Hematopoietic multipotent progenitor cell treated with erythropoietin and hydrocortisone succinate and interleukin-3 and kit ligand, for 6 days (in vitro differentiated cells): Measurements from ENCODE around the gene CTU2.

Source experiments
- DNase-seq: peaks from one replicate; pipeline ENCODE4 v3.0.0-alpha.2; 2015

The CTU2 gene

GRCh38 chr16:88732172-88732960 lies 26.1 kb downstream of the CTU2 start:
- peak; percentile 22 for DNase-seq

DNA sequence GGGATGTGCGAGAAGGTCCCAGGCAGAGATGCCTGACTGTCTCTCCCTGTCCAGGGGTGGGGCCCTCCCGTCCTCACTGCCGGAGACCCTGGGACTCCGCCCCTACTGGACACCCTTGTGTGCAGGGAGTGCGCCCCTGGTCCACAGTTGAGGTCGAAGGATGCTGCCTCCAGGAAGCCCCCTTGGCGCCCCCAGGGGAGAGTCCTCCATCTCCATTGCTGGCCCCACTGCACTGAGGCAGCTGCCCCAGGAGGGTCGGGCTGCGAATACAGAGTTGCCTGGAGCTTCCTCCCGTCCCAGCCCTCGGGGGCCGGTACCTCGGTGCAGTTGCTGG lies 26.6 kb downstream of the CTU2 start:
- DNase-seq, result no peak

DNA sequence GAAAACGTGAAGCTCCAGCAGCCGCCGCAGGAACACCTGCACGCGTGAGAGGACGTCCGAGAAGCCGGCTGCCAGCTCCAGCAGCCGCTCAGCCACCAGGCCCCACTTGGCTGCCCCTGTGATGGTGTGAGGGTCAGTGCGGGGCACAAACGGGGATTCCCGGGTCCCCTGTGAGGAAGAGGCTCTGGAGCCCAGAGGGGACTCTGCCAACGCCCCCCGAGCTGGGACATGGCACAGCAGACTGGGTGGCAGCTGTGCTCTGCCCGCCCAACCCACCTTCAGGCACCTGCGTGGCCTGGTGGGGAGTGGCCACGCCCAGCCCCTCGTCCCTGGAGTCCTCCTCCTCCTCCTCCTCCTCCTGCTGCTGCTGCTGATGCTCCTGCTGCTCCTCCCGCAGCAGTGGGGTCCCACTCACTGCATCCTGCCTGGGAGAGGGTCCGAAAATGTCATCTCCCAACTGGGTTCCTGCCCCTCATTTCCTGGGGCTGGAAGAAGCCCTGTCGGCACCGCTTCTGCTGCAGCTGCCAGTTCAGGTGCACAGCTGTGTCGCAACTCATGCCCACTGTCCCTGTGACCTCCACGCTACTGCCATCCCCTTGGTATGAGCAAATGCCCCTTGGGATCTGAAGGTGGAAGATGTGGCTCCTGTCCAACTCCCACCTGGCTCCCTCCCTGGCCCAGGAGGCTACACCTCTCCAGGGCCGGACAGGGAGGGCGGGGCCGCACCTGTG lies 27.5 kb downstream of the CTU2 start:
- no peak for DNase-seq

- no peak for DNase-seq
These were observed 28.0 kb downstream of the CTU2 start for GRCh38 chr16:88734361-88734728.

DNA sequence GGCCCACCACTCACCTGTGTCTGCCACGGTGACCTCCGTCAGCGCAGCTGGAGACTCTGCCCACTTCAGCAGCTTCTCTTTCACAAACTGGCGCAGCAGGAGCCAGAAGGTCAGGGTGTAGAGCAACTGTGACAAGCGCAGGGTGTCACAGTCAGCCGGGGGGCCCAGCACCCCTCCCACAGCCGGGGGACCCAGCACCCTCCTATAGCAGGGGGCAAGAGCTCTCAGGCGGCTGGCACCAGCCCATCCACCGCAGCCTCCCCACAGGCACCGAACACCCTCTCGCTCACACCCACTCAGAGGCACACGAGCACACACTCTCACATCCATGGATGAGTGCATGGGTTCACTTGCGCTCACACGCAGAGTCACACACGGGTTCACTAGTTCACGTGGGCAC lies 28.8 kb downstream of the CTU2 start:
- no peak for DNase-seq

- no peak for DNase-seq
These were observed 29.3 kb downstream of the CTU2 start for GRCh38 chr16:88735616-88736015.

- DNase-seq, result no peak
These were observed 29.8 kb downstream of the CTU2 start for GRCh38 chr16:88736088-88736487.

- DNase-seq, result no peak
These were observed 30.2 kb downstream of the CTU2 start for GRCh38 chr16:88736496-88736895.

DNA sequence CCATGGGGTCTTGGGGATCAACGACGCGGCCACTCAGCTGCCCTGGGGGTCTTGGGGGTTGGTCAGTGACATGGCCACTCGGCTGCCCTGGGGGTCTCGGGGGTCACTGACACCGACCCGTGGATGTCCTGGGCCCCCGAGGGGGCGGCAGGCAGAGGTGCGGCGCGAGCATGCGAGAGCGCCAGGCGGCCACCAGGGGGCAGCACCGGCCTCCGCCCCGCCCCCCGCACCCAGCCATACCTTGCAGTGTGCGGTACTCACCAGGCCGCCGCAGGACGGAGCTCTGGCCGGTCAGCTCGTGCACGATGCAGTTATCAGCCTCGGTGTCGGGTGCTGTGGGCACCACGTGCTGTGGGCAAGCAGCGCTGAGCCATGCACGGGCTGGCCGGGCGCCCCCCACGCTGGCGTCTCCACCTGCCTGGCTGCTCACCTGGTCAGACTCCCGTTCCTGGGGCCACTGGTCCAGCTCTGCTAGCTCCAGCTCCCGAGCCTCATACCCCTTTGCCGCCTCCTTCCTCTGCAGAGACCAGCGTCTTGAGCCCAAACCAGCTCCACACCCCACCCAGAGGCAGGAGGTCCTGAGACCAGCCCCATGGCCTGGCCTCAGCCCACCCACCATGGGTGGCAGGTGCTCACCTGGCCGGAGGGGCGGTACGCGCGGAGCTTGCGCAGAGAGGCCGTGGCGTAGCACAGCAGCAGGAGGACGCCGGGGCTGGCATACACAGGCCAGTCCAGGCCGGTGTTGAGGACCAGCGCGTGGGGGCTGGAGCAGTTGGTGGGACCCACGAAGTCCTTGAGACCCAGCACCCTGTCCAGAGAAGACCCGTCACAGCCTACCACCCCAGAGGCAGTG lies 31.2 kb downstream of the CTU2 start:
- peak; percentile 94 for DNase-seq

DNA sequence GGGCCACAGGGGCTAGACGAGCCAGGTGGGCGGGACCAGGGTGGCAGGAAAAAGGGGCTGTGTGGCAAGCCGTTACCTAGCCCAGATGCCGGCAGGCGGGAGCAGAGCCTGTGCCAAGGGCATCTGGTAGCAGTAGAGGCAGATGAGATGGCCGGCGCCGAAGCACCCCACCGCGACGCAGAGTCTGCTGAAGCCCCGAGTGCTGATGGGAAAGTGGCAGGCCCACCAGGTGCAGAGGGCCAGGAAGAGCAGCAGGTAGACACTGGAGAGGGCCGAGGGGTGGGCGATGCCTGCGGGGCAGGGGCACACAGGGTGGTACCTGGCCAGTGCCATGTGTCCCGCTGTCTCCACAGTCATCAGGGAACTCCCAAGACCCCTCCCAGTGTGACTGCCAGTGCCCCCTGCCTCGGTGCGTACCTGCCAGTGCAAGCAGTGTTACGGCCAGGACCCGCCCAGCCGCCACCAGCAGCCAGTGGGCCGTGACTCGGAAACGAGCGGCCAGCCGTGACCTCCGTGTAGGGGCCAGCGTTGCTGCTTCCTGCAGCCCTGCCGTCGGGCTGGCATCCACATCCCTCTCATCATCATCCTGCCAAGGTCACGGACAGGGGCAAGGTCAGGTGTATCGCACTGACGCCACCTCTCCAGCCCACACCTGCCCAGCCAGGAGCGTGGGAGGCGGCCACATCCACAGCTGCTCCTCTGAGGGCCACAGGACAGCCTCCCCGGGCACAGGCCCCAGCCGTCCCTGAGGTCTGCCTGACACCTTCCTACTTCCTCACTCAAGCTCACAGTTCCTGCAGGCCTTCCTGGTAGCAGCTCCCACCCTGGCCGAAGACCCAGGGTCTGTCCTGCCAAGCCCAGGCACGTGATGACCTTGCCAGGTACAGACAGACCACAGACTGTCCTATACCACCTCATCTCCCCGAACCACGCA lies 32.1 kb downstream of the CTU2 start:
- no peak for DNase-seq

- DNase-seq, result no peak
These were observed 33.1 kb downstream of the CTU2 start for GRCh38 chr16:88739139-88739976.

DNA sequence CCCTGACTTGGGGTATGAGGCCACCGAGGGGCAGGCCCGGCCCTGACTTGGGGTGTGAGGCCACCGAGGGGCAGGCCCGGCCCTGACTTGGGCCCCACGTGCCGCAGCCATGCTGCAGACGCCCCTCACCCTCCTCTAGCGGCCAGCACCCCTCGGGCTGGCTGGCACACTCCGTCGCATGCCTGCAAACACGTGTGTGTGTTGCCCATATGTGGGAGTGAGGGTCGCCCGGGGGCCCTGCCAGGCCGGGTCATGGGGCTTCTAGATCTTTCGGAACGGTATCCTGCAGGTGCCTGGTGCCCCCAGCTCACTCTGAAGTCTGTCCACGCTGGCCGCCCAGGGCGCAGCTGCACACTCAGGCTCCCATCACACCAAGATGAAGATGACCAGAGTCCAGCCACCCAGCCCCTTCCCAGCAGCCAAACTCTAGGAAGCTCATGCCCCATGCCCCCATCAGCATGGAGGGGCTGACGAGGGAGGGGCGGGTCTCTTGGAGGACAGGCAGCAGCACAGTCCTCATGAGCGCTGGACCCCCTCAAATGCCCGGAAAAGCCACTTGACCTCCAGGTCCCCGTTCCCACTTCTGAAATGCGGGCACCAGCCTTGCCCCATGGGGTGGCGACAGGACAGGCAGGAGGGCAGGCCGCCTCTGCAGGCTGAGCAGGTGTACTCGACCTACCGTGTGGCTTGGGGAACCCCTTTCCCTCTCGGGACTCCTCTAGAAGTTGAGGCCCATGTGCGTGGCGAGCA lies 33.8 kb downstream of the CTU2 start:
- no peak for DNase-seq

- DNase-seq, result no peak
These were observed 34.4 kb downstream of the CTU2 start for GRCh38 chr16:88740727-88741055.

DNA sequence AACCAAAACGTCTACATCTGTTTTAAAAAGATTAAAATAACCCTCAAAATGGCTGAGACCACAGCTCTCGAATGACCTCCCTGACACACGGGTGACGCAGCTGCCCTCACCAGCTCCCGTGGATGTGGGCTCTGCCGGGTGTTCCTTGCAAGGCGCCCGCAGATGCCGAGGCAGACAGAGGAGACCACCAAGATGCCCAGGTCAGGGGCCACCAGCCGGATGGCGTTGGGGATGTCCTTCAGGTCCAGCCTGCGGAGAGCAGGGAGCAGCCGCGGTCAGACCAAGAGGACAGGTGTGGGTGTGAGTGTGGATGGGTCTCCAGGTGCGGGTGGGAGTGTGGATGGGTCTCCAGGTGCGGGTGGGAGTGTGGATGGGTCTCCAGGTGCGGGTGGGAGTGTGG lies 35.1 kb downstream of the CTU2 start:
- DNase-seq, result no peak

DNA sequence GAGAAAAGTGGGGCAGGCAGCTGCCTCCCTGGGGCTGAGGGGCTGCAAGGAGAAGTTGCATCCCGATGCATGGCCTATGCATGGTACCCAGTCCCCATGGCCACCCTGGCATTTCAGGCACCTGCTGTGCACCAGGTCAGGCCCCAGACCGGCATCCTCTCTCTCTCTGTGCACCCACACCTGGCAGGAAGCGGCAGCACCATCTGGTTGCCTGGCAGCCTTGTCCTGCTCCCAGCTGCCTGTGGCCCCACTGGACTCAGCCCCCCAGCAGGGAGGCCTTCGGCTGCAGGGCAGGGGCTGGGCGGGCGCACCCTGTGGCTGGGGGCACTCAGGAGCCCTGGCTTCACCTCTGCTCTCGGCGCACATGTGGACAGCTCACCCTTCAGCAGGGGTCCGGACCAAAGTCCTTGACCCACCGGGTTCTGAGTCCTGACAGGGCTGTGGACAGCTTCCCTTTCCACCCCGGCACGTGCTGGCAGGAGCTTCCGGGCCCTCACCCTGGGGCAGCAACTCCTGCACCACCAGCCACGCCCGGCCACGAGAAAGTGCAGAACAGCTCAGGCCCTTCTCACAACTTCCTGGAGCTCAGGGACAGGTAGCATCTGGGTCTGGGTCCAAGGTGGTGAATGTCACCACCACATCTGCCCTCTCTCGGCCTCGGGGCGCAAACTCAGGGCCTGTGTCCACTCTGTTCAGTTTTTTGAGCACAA lies 36.7 kb downstream of the CTU2 start:
- DNase-seq, result no peak

DNA sequence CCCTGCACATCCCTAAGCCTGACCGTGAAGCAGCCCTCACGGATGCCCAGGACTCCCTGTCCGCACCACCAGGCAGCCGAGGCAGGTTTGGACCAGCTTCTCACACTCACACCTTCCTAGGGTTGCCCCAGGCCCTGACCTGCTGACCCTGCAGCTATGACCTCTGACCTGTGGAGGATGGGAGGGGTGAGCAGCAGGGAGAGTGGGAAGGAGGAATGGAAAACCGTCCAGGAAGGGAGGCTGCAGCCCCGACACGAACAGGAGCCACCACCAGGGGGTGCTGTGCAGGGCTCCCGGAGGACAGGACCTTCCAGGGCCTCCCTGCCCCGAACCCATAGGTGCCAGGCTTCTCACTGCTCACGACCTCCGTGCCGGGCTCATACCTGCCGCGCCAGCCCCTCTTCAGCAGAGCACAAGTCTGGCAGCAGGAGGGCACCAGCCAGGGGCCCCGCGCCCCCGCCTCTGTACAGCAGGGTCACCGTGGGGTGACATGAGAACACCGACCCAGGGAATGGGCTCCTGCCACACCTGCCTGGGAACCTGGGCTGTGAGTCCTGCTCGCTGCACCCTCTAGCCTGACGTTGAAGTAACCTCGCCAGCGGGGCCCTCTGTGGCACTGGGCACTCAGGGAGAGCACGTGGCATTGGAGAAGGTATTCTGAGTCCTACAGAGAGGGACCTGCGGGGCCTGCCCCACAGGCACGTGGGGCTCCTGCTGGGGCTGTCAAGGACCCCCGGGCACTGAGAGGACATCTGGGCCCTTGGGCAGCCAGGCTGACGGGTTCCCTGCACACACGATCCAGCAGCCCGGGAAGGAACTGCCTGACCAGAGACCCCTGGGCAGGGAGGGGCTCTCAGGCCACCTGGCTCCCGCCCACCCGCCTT lies 37.6 kb downstream of the CTU2 start:
- DNase-seq, result peak; percentile 80

DNA sequence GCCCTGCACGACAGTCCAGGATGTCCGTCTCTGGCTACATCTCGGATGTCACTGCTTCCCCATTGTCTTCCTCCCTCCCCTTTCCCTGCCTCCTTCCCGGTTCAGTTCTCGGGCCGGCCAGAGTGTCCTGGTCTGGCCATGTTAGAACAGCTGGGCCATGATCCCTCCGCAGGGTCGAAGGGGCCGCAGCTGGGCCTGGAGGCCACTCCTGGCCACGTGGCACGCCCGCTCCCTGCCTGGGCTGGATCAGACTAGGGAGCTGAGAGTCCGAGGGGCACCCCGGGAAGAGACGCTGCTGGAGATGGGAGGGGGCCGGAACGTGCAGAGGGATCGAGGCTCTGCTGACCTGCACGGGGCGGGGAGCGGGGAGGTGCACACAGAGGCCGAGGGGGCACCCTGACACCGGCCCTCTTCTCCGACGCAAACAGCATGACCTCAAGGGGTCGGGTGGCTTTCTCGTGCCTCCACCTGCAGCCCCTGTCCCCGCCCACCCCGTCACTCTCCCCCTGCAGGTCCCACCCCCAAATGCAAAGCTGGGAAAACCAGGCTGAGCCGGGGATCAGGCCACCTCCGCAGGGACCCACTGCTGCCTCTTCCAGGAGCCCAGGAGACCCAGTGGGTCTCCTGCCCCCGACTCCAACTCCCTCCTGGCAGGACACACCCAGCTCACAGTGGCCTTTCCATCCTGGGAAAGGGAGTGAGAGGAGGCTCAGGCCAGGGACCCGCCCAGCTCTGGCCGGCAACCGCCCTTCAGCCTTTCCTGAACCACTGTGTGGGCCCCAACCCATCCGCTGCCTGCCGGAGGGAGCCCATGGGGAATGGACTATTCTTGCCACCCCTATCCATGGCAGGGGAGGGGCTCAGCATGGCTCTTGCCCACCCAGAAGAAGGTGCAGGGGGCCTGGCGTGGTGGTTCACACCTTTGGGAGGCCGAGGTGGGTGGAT lies 38.5 kb downstream of the CTU2 start:
- no peak for DNase-seq

DNA sequence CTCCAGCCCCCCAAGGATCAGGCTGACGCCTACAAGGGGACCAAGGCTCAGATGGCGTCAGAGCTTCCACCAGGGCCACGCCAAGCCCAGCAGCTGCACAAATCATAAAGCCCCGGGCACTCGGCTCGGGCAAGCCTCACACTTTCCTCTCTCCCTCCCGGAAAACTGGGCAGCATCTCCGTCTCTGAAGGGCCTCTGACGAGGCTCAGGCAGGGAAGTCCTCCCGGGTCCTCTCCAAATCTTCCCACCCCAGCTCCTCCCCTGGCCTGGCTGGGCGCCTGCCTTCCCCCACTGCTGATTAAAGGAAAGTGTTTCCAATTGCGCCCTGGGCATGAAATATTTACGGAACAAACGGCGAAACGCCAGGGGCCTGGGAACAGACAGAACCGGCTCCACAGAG lies 40.2 kb downstream of the CTU2 start:
- DNase-seq, result no peak
